Nephron (organoid): ENCODE results near the gene DSCAML1.

Source experiments
- H3K27ac Mint-ChIP-seq, 3 experiments: 2 replicates each; pipeline ENCODE4 v1.8.0; 2020; ENCODE audit warnings: mixed read lengths in 3 of 3, mild to moderate bottlenecking in 2 of 3, moderate library complexity in 1 of 3
- H3K27me3 Mint-ChIP-seq: 2 replicates; pipeline ENCODE4 v1.8.0; 2021; ENCODE audit warnings: low read depth, mild to moderate bottlenecking, moderate library complexity, mixed read lengths
- H3K36me3 Mint-ChIP-seq: 2 replicates; pipeline ENCODE4 v1.8.0; 2020; ENCODE audit warnings: low read depth, mixed read lengths
- H3K4me1 Mint-ChIP-seq: 2 replicates; pipeline ENCODE4 v1.8.0; 2020; ENCODE audit warnings: mixed read lengths
- H3K4me3 Mint-ChIP-seq, 3 experiments: 2 replicates each; pipeline ENCODE4 v1.8.0; 2020; ENCODE audit warnings: mild to moderate bottlenecking in 3 of 3, mixed read lengths in 3 of 3, moderate library complexity in 2 of 3
- H3K9me3 Mint-ChIP-seq: 2 replicates; pipeline ENCODE4 v1.8.0; 2020; ENCODE audit warnings: mixed read lengths
- CTCF ChIP-seq, 3 experiments: fragments of 200-600 bp; sonication (generic); IDR thresholded peaks; one replicate each; pipeline ENCODE4 v1.5.0; 2021; ENCODE audit warnings: antibody characterized with exemption in 3 of 3; ENCODE audit not compliant: unreplicated experiment in 3 of 3

The DSCAML1 gene

GRCh38 chr11:117839936-117840813 lies 43.2 kb upstream of the DSCAML1 start:
- Mint-ChIP-seq H3K27ac (no peak overlapping the region), H3K4me3 (no peak overlapping the region), H3K4me1 (no peaks in the 10 kb centered on the region), H3K36me3 (peaks cover 8% of the 10 kb centered on the region), H3K27me3 (no peaks in the 10 kb centered on the region), H3K9me3 (no peaks in the 10 kb centered on the region)
- TF ChIP-seq CTCF (IDR thresholded peaks at IDR 0.05; ENCODE audit: unreplicated experiment in 3 of 3): no peak

DNA sequence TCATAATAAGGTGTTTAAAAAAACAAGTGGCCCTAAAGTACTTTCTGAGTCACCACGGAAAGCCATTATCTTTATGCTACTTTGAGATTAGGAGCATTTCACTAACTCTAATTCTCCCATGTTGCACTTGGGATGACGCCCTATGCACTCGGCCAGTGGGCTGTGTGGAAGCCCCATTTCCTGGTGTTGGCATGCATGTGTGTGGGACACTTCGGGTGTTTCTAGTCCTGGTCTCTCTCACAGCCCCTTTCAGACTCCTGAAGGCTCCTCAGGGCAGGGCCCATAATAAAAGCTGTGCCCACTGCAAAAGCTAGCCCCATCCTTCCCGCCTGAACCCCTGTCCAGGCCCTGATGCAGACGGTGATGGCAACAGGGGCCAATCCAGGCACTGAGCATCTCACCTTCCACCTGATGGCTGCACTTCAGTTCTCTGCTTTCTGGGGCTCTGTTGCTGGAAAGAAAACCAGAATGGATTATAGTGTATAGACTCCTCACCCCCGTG lies 42.4 kb upstream of the DSCAML1 start:
- H3K4me3 Mint-ChIP-seq: no peak overlapping the region
- TF ChIP-seq CTCF (IDR thresholded peaks at IDR 0.05; ENCODE audit: unreplicated experiment in 3 of 3): no peak
- H3K27me3 Mint-ChIP-seq: no peaks in the 10 kb centered on the region
- peaks cover 8% of the 10 kb centered on the region for H3K36me3 Mint-ChIP-seq
- peaks cover 1% of the 10 kb centered on the region for H3K4me1 Mint-ChIP-seq
- no peaks in the 10 kb centered on the region for H3K9me3 Mint-ChIP-seq
- no peak overlapping the region for H3K27ac Mint-ChIP-seq

DNA sequence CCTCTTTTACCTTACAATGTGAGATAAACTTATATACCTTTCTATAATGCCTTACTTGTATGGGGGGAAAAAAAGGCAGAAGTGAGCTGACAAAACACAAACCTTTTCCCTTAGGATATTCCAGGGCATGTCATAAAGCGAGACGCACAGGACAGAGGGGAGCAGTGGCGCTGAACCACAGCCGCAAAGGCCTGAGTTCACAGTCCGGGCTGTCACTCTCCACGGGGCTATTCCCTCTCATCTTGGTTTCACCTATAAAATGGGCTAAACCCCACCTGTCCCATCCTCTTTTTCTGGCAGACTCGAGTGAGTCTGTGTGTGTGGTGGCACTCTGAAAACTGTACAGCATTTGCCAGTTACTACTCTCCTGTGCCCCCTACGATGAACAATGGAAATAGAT lies 41.9 kb upstream of the DSCAML1 start:
- Mint-ChIP-seq H3K27ac (no peak overlapping the region), H3K36me3 (peaks cover 8% of the 10 kb centered on the region), H3K4me3 (no peak overlapping the region), H3K9me3 (no peaks in the 10 kb centered on the region), H3K4me1 (peaks cover 6% of the 10 kb centered on the region), H3K27me3 (no peaks in the 10 kb centered on the region)
- no peak for TF ChIP-seq CTCF (IDR thresholded peaks at IDR 0.05; ENCODE audit: unreplicated experiment in 3 of 3)

DNA sequence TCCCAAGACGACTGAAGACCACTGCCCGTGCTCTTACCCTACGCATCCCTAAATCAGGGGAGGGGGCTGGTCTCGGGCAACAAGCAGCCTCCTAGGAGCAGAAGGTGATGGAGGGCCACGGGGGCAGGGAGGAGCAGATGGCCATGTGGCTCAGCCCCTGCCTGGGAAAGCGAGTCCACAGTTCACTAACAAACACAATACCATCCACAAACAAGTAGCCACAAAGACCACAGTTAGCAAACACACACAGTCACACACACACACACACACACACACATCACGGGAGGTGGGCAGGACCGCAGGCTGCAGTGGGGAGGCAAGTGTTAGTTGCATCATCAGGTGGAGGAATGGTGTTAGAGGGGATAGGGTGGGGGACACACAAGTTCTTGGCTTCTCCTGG lies 40.8 kb upstream of the DSCAML1 start:
- Mint-ChIP-seq H3K27ac (peak overlapping the region in 1 of 3 experiments; percentile 92), H3K36me3 (peaks cover 8% of the 10 kb centered on the region), H3K9me3 (no peaks in the 10 kb centered on the region), H3K4me3 (no peak overlapping the region), H3K4me1 (peaks cover 16% of the 10 kb centered on the region), H3K27me3 (no peaks in the 10 kb centered on the region)
- TF ChIP-seq CTCF (IDR thresholded peaks at IDR 0.05; ENCODE audit: unreplicated experiment in 3 of 3): no peak

DNA sequence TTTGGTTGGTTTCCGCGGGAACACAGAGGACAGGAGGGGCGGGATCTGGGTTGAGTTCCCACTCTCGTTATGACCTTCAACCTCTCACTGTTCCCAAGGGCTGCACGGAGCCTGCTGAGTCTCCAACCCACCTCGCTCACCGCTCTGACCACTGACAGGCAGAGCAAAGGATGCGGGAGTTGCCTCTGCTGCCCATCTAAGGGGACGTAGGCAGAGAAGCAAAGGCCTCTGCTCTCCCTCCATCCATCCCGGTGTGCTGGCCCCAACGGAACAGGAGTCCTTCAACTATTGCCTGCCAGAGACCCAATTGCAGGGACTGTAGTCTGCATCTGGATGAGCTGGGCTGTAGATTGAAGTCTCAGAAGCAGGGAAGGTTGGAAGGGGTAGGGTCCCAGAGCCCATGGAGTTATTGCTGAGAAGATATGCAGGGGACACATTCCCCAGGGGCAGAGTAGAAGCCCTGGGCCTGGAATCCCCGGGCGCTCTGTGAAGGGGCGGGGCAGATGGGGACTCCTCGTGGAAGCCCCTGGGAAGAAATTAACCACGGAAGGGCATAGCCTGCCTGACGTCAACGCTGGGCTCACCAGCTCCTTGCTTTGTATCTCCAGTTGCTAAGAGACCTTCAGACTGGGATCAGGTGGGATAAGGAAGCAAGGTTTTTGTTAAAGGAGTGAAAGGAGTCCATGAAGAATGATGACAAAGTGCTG lies 40.2 kb upstream of the DSCAML1 start:
- H3K27ac Mint-ChIP-seq: peak overlapping the region in 1 of 3 experiments; percentile 92
- TF ChIP-seq CTCF (IDR thresholded peaks at IDR 0.05; ENCODE audit: unreplicated experiment in 3 of 3): no peak
- no peaks in the 10 kb centered on the region for H3K27me3 Mint-ChIP-seq
- peaks cover 21% of the 10 kb centered on the region for H3K4me1 Mint-ChIP-seq
- H3K36me3 Mint-ChIP-seq: peaks cover 8% of the 10 kb centered on the region
- no peak overlapping the region for H3K4me3 Mint-ChIP-seq
- no peaks in the 10 kb centered on the region for H3K9me3 Mint-ChIP-seq
